HK-2 (cell line): ENCODE measurements around the gene PRKG1.

ENCODE experiments used
- DNase-seq: peaks from one replicate; pipeline ENCODE4 v3.0.0-alpha.2; 2018; ENCODE audit not compliant: unreplicated experiment

PRKG1 gene

GRCh38 chr10:51076299-51076841 is 2.1 kb downstream of the PRKG1 start:
- no peak for DNase-seq

GRCh38 chr10:51077074-51077473 is 2.8 kb downstream of the PRKG1 start:
- no peak for DNase-seq

- DNase-seq: no peak
These were observed 3.2 kb downstream of the PRKG1 start for GRCh38 chr10:51077507-51077906.

GRCh38 chr10:51079331-51079730 is 5.0 kb downstream of the PRKG1 start:
- no peak for DNase-seq

- DNase-seq: no peak
These were observed 5.5 kb downstream of the PRKG1 start for GRCh38 chr10:51079766-51080165.

- no peak for DNase-seq
These were observed 6.2 kb downstream of the PRKG1 start for GRCh38 chr10:51080311-51081006.

- no peak for DNase-seq
These were observed 8.6 kb downstream of the PRKG1 start for GRCh38 chr10:51082857-51083256.

GRCh38 chr10:51083356-51083853 is 9.1 kb downstream of the PRKG1 start:
- DNase-seq: no peak

GRCh38 chr10:51085204-51085603 is 10.9 kb downstream of the PRKG1 start:
- no peak for DNase-seq

- DNase-seq: no peak
These were observed 12.4 kb downstream of the PRKG1 start for GRCh38 chr10:51086710-51087109.

GRCh38 chr10:51087114-51087513 is 12.8 kb downstream of the PRKG1 start:
- DNase-seq: no peak

GRCh38 chr10:51090190-51090589 is 15.9 kb downstream of the PRKG1 start:
- DNase-seq: no peak

- DNase-seq: no peak
These were observed 18.1 kb downstream of the PRKG1 start for GRCh38 chr10:51092402-51092801.

GRCh38 chr10:51095444-51095843 is 21.2 kb downstream of the PRKG1 start:
- DNase-seq: no peak

GRCh38 chr10:51097546-51097945 is 23.3 kb downstream of the PRKG1 start:
- DNase-seq: no peak

GRCh38 chr10:51100221-51100620 is 25.9 kb downstream of the PRKG1 start:
- no peak for DNase-seq

- no peak for DNase-seq
These were observed 29.4 kb downstream of the PRKG1 start for GRCh38 chr10:51103554-51104217.

- DNase-seq: no peak
These were observed 32.1 kb downstream of the PRKG1 start for GRCh38 chr10:51106311-51106945.

- no peak for DNase-seq
These were observed 34.1 kb downstream of the PRKG1 start for GRCh38 chr10:51108406-51108805.

GRCh38 chr10:51109801-51110533 is 35.7 kb downstream of the PRKG1 start:
- DNase-seq: no peak

GRCh38 chr10:51112013-51112412 is 37.7 kb downstream of the PRKG1 start:
- DNase-seq: no peak

- DNase-seq: no peak
These were observed 38.7 kb downstream of the PRKG1 start for GRCh38 chr10:51113007-51113406.
